Smooth muscle cell of the brain vasculature (primary cell): ENCODE measurements around the gene LRRC8C.
"Not testable (repeated sequence)": the region's sequence is repeated elsewhere in the genome, so short reads cannot be mapped to it uniquely, and the experiment has no call there.

Experiments used
- DNase-seq: peaks from one replicate; pipeline ENCODE4 v3.0.0-alpha.2; 2012; ENCODE audit warnings: low read depth, low spot score

LRRC8C gene

GRCh38 chr1:89632657-89633247 is at the start of gene LRRC8C:
Gene LRRC8C (plus strand): TSS chr1:89633120. CDS start chr1:89686474, 53,354 bp downstream.
- DNase-seq: no peak

GRCh38 chr1:89584211-89584610 is 48.7 kb upstream of the LRRC8C start:
- no peak for DNase-seq

- DNase-seq: no peak
Observed at GRCh38 chr1:89584781-89585180, 48.1 kb upstream of the LRRC8C start.

GRCh38 chr1:89587729-89588161 is 45.2 kb upstream of the LRRC8C start:
- DNase-seq: no peak

GRCh38 chr1:89588480-89588879 is 44.4 kb upstream of the LRRC8C start:
- no peak for DNase-seq

GRCh38 chr1:89589515-89589914 is 43.4 kb upstream of the LRRC8C start:
- no peak for DNase-seq

GRCh38 chr1:89590341-89591080 is 42.4 kb upstream of the LRRC8C start:
- no peak for DNase-seq

GRCh38 chr1:89592861-89593302 is 40.0 kb upstream of the LRRC8C start:
- DNase-seq: not testable (repeated sequence)

GRCh38 chr1:89594096-89594740 is 38.7 kb upstream of the LRRC8C start:
- DNase-seq: no peak

- DNase-seq: no peak
Observed at GRCh38 chr1:89596698-89597097, 36.2 kb upstream of the LRRC8C start.

- no peak for DNase-seq
Observed at GRCh38 chr1:89598450-89599331, 34.2 kb upstream of the LRRC8C start.

- no peak for DNase-seq
Observed at GRCh38 chr1:89599332-89599630, 33.6 kb upstream of the LRRC8C start.

- no peak for DNase-seq
Observed at GRCh38 chr1:89600451-89601224, 32.3 kb upstream of the LRRC8C start.

GRCh38 chr1:89602871-89603404 is 30.0 kb upstream of the LRRC8C start:
- no peak for DNase-seq

GRCh38 chr1:89603651-89604413 is 29.1 kb upstream of the LRRC8C start:
- no peak for DNase-seq

GRCh38 chr1:89604414-89604735 is 28.5 kb upstream of the LRRC8C start:
- DNase-seq: no peak

GRCh38 chr1:89605692-89606091 is 27.2 kb upstream of the LRRC8C start:
- DNase-seq: peak; percentile 40

GRCh38 chr1:89606227-89606980 is 26.5 kb upstream of the LRRC8C start:
- DNase-seq: no peak

- DNase-seq: no peak
Observed at GRCh38 chr1:89607156-89607555, 25.8 kb upstream of the LRRC8C start.
